K562 (cell line): ENCODE results near the gene DKC1. TPM values are rescaled to one million over a fixed set of nuclear protein-coding genes. Genes with fewer than 3 reads are reported as not detected.

Experiments
- CXXC5 ChIP-seq: fragments of 250-450 bp; sonication (Bioruptor Pico); IDR thresholded peaks from 2 replicates; pipeline ENCODE4 v1.8.0; 2022; ENCODE audit warnings: inconsistent platforms, mild to moderate bottlenecking, moderate library complexity
- ETV6 ChIP-seq, 3 experiments: fragments of 150-350 bp in 1 of 3; sonication (generic) in 1 of 3; formaldehyde crosslinking in 1 of 3; IDR thresholded peaks; 2 replicates each; pipeline versions ENCODE4 v1.6.1 to v1.8.0; 2014 to 2022; ENCODE audit warnings: borderline replicate concordance in 2 of 3, low read depth in 2 of 3, antibody characterized with exemption in 1 of 3, low read length in 1 of 3, mild to moderate bottlenecking in 1 of 3, missing genetic modification reagents in 1 of 3
- HCFC1 ChIP-seq: IDR thresholded peaks from 2 replicates; pipeline ENCODE4 v1.6.1; 2012; ENCODE audit warnings: low read depth, low read length, improper control_type of control experiment
- HDAC8 ChIP-seq: fragments of 450-650 bp; IDR thresholded peaks from 2 replicates; pipeline ENCODE4 v1.6.1; 2016; ENCODE audit warnings: mild to moderate bottlenecking, missing genetic modification characterization, moderate library complexity, missing compliant biosample characterization
- MAZ ChIP-seq, 2 experiments: fragments of 450-650 bp in 1 of 2; sonication (generic) in 1 of 2; formaldehyde crosslinking; IDR thresholded peaks in 1 of 2; conservative IDR thresholded peaks in 1 of 2; 2 replicates each; pipeline versions ENCODE4 v1.4.0 to v1.5.0; 2020; ENCODE audit warnings: mild to moderate bottlenecking in 1 of 2, missing genetic modification reagents in 1 of 2
- MCM2 ChIP-seq: fragments of 450-650 bp; IDR thresholded peaks from 2 replicates; pipeline ENCODE4 v1.6.1; 2017; ENCODE audit warnings: low read depth, mild to moderate bottlenecking
- MTA2 ChIP-seq: fragments of 450-650 bp; IDR thresholded peaks from 2 replicates; pipeline ENCODE4 v1.6.1; 2016; ENCODE audit warnings: low read depth
- MYNN ChIP-seq, 2 experiments: sonication (generic); formaldehyde crosslinking in 1 of 2; IDR thresholded peaks; 2 replicates each; pipeline versions ENCODE4 v1.5.0 to v1.6.1; 2016 to 2020; ENCODE audit warnings: antibody characterized with exemption in 1 of 2, missing genetic modification reagents in 1 of 2
- RCOR1 ChIP-seq, 2 experiments: IDR thresholded peaks; 2 replicates each; pipeline ENCODE4 v1.6.1; 2012; ENCODE audit warnings: low read depth in 2 of 2, low read length in 2 of 2, borderline replicate concordance in 1 of 2, improper control_type of control experiment in 1 of 2
- SIN3A ChIP-seq, 2 experiments: fragments of 150-350 bp in 1 of 2; IDR thresholded peaks; 2 replicates each; pipeline ENCODE4 v1.6.1; 2011 to 2016; ENCODE audit warnings: borderline replicate concordance in 2 of 2, low read depth in 2 of 2, low read length in 2 of 2, mild to moderate bottlenecking in 2 of 2, moderate library complexity in 2 of 2; ENCODE audit not compliant: control insufficient read depth in 1 of 2
- SOX6 ChIP-seq: fragments of 450-650 bp; IDR thresholded peaks from 2 replicates; pipeline ENCODE4 v1.6.1; 2014; ENCODE audit warnings: mild to moderate bottlenecking
- ZNF347 ChIP-seq: fragments of 450-650 bp; formaldehyde crosslinking; IDR thresholded peaks from 2 replicates; pipeline ENCODE4 v1.4.0; 2020; ENCODE audit warnings: low read depth, mild to moderate bottlenecking, moderate library complexity
- polyA plus RNA-seq, 8 experiments: library from polyadenylated mRNA; depleted of rRNA in 4 of 8; stranded (reverse) in 5 of 8; unstranded in 3 of 8; fragments of >200 nt; fragmentation: Nextera tagmentation in 2 of 8; fragmentation: Illumina TruSeq in 1 of 8; extraction: Ambion mirVana in 2 of 8; extraction: Trizol in 1 of 8; gene quantifications; 2 replicates each; pipeline versions ENCODE4 v1.2.1 to v1.2.3, GENCODE V29; 2011 to 2014; ENCODE audit warnings: inconsistent platforms in 1 of 8, missing spikeins in 1 of 8
- total RNA-seq, 7 experiments: library from RNA; depleted of rRNA in 6 of 7; stranded (reverse); fragments of >200 nt in 6 of 7; fragmentation: Illumina TruSeq in 2 of 7; extraction: Trizol in 2 of 7; gene quantifications; 2 replicates each; pipeline versions ENCODE4 v1.2.1 to v1.2.3, GENCODE V29; 2011 to 2021; ENCODE audit warnings: low replicate concordance in 1 of 7
- TF ChIP-seq, protein P1 (sequence below): fragments of 450-650 bp; formaldehyde crosslinking; IDR thresholded peaks from 2 replicates; pipeline ENCODE4 v1.4.0; 2020; ENCODE audit warnings: mild to moderate bottlenecking, moderate library complexity
- TF ChIP-seq, protein P2 (sequence below): fragments of 200-800 bp; sonication (Bioruptor generic); IDR thresholded peaks from 2 replicates; pipeline ENCODE4 v1.6.1; 2017; ENCODE audit warnings: missing genetic modification characterization, missing compliant biosample characterization
- TF ChIP-seq, protein P3 (sequence below): fragments of 250-450 bp; sonication (Bioruptor Pico); IDR thresholded peaks from 2 replicates; pipeline ENCODE4 v1.5.0; 2021
- TF ChIP-seq, protein P4 (sequence below): sonication (generic); formaldehyde crosslinking; IDR thresholded peaks from 2 replicates; pipeline ENCODE4 v1.9.0; 2022; ENCODE audit warnings: mild to moderate bottlenecking, missing genetic modification reagents
- TF ChIP-seq, protein P5 (sequence below): fragments of 450-650 bp; IDR thresholded peaks from 2 replicates; pipeline ENCODE4 v1.6.1; 2016; ENCODE audit warnings: antibody characterized with exemption
- TF ChIP-seq, protein P6 (sequence below): fragments of 450-650 bp; IDR thresholded peaks from 2 replicates; pipeline ENCODE4 v1.6.1; 2017; ENCODE audit warnings: antibody characterized with exemption

The DKC1 gene
- total and polyA plus RNA-seq, 9 of the 15 experiments (the other 6 are each of a cell fraction or from before 2014, with no cell fraction given) = 205 to 313 (median 219) TPM

DNA sequence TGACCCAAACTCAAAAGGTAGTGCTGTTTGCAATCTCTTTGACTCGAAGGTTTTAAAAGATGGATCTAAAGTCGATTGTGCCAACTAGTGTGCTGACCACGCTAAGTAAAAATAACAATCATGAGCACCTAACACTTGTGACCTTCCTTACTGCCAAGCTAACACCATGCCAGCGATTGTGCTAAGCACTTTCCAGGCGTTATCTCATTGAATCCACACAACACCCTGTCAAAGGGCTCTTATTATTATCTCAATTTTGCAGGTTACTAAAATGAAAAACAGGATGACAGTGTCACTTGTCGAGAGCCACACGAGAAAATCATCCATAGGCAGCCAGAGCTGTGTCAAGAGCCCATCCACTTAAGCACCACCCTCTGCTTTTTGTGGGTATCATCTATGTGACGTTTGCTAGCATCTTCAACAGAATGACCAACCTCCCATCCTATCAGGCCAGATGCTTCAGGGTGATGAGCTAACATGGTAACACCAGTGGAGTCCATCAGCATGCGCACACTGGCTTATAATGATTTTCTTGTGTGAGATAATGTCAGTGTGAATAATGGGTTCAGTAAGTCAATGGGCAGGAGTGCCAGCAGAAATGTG lies 10.9 kb upstream of the DKC1 start (continued):
- TF ChIP-seq, protein P1, sequence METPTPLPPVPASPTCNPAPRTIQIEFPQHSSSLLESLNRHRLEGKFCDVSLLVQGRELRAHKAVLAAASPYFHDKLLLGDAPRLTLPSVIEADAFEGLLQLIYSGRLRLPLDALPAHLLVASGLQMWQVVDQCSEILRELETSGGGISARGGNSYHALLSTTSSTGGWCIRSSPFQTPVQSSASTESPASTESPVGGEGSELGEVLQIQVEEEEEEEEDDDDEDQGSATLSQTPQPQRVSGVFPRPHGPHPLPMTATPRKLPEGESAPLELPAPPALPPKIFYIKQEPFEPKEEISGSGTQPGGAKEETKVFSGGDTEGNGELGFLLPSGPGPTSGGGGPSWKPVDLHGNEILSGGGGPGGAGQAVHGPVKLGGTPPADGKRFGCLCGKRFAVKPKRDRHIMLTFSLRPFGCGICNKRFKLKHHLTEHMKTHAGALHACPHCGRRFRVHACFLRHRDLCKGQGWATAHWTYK (CRISPR knock-in tag) = no peak
- TF ChIP-seq ZNF347 (no peak), CXXC5 (CRISPR knock-in tag) (peak; percentile 26; the same call in 1 of the 2 replicates), ETV6 (IDR thresholded peaks at IDR 0.05; ENCODE audit: borderline replicate concordance in 1 of 2, low read depth in 2 of 2, low read length in 1 of 2) (no peak), ETV6 (CRISPR knock-in tag; IDR thresholded peaks at IDR 0.05; ENCODE audit: borderline replicate concordance) (no peak), MAZ (CRISPR knock-in tag; conservative IDR thresholded peaks at IDR 0.05 in 1 of 2, IDR thresholded peaks at IDR 0.05 in 1 of 2) (no peak), MYNN (IDR thresholded peaks at IDR 0.05) (peak; percentile 76; the same call in 1 of the 2 replicates), MYNN (CRISPR knock-in tag; IDR thresholded peaks at IDR 0.05) (no peak), MTA2 (peak; percentile 54; the same call in 1 of the 2 replicates), MCM2 (no peak), SIN3A (IDR thresholded peaks at IDR 0.05; ENCODE audit: borderline replicate concordance in 2 of 2, control insufficient read depth in 1 of 2, low read depth in 2 of 2, low read length in 2 of 2) (peak in 1 of 2 experiments; percentile 47; a peak in 1 of 4 replicates), HCFC1 (no peak), RCOR1 (IDR thresholded peaks at IDR 0.05; ENCODE audit: borderline replicate concordance in 1 of 2, low read depth in 2 of 2, low read length in 2 of 2) (peak in 1 of 2 experiments; percentile 86; a peak in 2 of 4 replicates), HDAC8 (tag) (no peak), SOX6 (peak; percentile 73; the same call in 1 of the 2 replicates)
- TF ChIP-seq, protein P2, sequence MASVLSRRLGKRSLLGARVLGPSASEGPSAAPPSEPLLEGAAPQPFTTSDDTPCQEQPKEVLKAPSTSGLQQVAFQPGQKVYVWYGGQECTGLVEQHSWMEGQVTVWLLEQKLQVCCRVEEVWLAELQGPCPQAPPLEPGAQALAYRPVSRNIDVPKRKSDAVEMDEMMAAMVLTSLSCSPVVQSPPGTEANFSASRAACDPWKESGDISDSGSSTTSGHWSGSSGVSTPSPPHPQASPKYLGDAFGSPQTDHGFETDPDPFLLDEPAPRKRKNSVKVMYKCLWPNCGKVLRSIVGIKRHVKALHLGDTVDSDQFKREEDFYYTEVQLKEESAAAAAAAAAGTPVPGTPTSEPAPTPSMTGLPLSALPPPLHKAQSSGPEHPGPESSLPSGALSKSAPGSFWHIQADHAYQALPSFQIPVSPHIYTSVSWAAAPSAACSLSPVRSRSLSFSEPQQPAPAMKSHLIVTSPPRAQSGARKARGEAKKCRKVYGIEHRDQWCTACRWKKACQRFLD (CRISPR knock-in tag) = 0 out of 2 replicates have a peak, but pooled peaks have one; percentile 51
- TF ChIP-seq, protein P3, sequence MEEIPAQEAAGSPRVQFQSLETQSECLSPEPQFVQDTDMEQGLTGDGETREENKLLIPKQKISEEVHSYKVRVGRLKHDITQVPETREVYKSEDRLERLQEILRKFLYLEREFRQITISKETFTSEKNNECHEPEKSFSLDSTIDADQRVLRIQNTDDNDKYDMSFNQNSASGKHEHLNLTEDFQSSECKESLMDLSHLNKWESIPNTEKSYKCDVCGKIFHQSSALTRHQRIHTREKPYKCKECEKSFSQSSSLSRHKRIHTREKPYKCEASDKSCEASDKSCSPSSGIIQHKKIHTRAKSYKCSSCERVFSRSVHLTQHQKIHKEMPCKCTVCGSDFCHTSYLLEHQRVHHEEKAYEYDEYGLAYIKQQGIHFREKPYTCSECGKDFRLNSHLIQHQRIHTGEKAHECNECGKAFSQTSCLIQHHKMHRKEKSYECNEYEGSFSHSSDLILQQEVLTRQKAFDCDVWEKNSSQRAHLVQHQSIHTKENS = no peak
- TF ChIP-seq, protein P4, sequence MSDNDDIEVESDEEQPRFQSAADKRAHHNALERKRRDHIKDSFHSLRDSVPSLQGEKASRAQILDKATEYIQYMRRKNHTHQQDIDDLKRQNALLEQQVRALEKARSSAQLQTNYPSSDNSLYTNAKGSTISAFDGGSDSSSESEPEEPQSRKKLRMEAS (CRISPR knock-in tag) = 0 out of 2 replicates have a peak, but pooled peaks have one; percentile 9
- TF ChIP-seq, protein P5, sequence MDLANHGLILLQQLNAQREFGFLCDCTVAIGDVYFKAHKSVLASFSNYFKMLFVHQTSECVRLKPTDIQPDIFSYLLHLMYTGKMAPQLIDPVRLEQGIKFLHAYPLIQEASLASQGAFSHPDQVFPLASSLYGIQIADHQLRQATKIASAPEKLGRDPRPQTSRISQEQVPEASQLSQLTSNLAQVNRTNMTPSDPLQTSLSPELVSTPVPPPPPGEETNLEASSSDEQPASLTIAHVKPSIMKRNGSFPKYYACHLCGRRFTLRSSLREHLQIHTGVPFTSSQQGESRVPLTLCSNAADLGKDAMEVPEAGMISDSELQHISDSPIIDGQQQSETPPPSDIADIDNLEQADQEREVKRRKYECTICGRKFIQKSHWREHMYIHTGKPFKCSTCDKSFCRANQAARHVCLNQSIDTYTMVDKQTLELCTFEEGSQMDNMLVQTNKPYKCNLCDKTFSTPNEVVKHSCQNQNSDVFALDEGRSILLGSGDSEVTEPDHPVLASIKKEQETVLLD = no peak
- TF ChIP-seq, protein P6, sequence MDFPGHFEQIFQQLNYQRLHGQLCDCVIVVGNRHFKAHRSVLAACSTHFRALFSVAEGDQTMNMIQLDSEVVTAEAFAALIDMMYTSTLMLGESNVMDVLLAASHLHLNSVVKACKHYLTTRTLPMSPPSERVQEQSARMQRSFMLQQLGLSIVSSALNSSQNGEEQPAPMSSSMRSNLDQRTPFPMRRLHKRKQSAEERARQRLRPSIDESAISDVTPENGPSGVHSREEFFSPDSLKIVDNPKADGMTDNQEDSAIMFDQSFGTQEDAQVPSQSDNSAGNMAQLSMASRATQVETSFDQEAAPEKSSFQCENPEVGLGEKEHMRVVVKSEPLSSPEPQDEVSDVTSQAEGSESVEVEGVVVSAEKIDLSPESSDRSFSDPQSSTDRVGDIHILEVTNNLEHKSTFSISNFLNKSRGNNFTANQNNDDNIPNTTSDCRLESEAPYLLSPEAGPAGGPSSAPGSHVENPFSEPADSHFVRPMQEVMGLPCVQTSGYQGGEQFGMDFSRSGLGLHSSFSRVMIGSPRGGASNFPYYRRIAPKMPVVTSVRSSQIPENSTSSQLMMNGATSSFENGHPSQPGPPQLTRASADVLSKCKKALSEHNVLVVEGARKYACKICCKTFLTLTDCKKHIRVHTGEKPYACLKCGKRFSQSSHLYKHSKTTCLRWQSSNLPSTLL = no peak
